GM10266 (cell line): ENCODE measurements around the gene REC8.
"Not testable (repeated sequence)": the region's sequence is repeated elsewhere in the genome, so short reads cannot be mapped to it uniquely, and the experiment has no call there.

ENCODE experiments used
- DNase-seq: peaks from one replicate; pipeline ENCODE4 v3.0.0; 2012; ENCODE audit errors: extremely low spot score
- CTCF ChIP-seq: IDR thresholded peaks from 2 replicates; pipeline ENCODE4 v1.5.1; 2012; ENCODE audit warnings: mild to moderate bottlenecking, low read depth; ENCODE audit not compliant: control insufficient read depth, insufficient read depth; ENCODE audit errors: missing control alignments

REC8 gene

GRCh38 chr14:24198814-24199524, 27.1 kb downstream of the REC8 start:
- no peak for DNase-seq
- no peak for TF ChIP-seq CTCF

GRCh38 chr14:24202538-24202937, 30.7 kb downstream of the REC8 start:
- not testable (repeated sequence) for DNase-seq

GRCh38 chr14:24203249-24203886, 31.5 kb downstream of the REC8 start:
- DNase-seq = not testable (repeated sequence)

- DNase-seq = no peak
- TF ChIP-seq CTCF = no peak
These were observed 32.6 kb downstream of the REC8 start for GRCh38 chr14:24204163-24205146.

- DNase-seq = no peak
These were observed 34.6 kb downstream of the REC8 start for GRCh38 chr14:24206260-24207103.

GRCh38 chr14:24207104-24207551, 35.2 kb downstream of the REC8 start:
- no peak for DNase-seq
- no peak for TF ChIP-seq CTCF

More at GRCh38 chr14:24206260-24207103, 34.6 kb downstream of the REC8 start:
- no peak for TF ChIP-seq CTCF

GRCh38 chr14:24207625-24208024, 35.7 kb downstream of the REC8 start:
- no peak for TF ChIP-seq CTCF
- no peak for DNase-seq
